BE2C (cell line): Measurements from ENCODE around the gene MYMX.

ENCODE experiments used
- DNase-seq: peaks from one replicate; pipeline ENCODE4 v3.0.0-alpha.2; 2020
- H3K27me3 ChIP-seq: fragments of 250-450 bp; sonication (Bioruptor Pico); 2 replicates; pipeline ENCODE4 v1.5.1; 2020; ENCODE audit warnings: mild to moderate bottlenecking
- H3K36me3 ChIP-seq: fragments of 250-450 bp; sonication (Bioruptor Pico); 2 replicates; pipeline ENCODE4 v1.5.1; 2020; ENCODE audit warnings: mild to moderate bottlenecking
- H3K4me1 ChIP-seq: fragments of 250-450 bp; sonication (Bioruptor Pico); 2 replicates; pipeline ENCODE4 v1.5.1; 2020
- H3K4me3 ChIP-seq: 2 replicates; pipeline ENCODE4 v1.5.1; 2011; ENCODE audit warnings: low read depth, low read length
- H3K9me3 ChIP-seq: fragments of 250-450 bp; sonication (Bioruptor Pico); 2 replicates; pipeline ENCODE4 v1.5.1; 2020
- CTCF ChIP-seq: IDR thresholded peaks from 2 replicates; pipeline ENCODE4 v1.5.1; 2012; ENCODE audit warnings: mild to moderate bottlenecking, low read depth, low read length

The MYMX gene

GRCh38 chr6:44224029-44224964 is 7.6 kb downstream of the MYMX start:
- Histone ChIP-seq H3K9me3 (no peaks in the 10 kb centered on the region), H3K27me3 (no peaks in the 10 kb centered on the region), H3K4me3 (peak overlapping the region; percentile 69), H3K4me1 (peaks cover 32% of the 10 kb centered on the region), H3K36me3 (peaks cover 9% of the 10 kb centered on the region; the same call in 1 of the 2 replicates)
- 0 out of 2 replicates have a peak, but pooled peaks have one; percentile 22 for TF ChIP-seq CTCF
- DNase-seq: peak; percentile 51

GRCh38 chr6:44224965-44225305 is 8.2 kb downstream of the MYMX start:
- Histone ChIP-seq H3K4me1 (peaks cover 32% of the 10 kb centered on the region), H3K27me3 (no peaks in the 10 kb centered on the region), H3K4me3 (peak overlapping the region; percentile 69), H3K36me3 (peaks cover 15% of the 10 kb centered on the region), H3K9me3 (no peaks in the 10 kb centered on the region)
- DNase-seq: no peak
- TF ChIP-seq CTCF: no peak

- H3K4me1 ChIP-seq: peaks cover 32% of the 10 kb centered on the region
- H3K9me3 ChIP-seq: no peaks in the 10 kb centered on the region
- DNase-seq: no peak
- H3K27me3 ChIP-seq: no peaks in the 10 kb centered on the region
- peaks cover 21% of the 10 kb centered on the region for H3K36me3 ChIP-seq
- H3K4me3 ChIP-seq: peak overlapping the region; percentile 45
- no peak for TF ChIP-seq CTCF
Measured at GRCh38 chr6:44225579-44226325, 9.0 kb downstream of the MYMX start.

GRCh38 chr6:44226368-44227147 is 9.8 kb downstream of the MYMX start:
- Histone ChIP-seq H3K4me1 (peaks cover 27% of the 10 kb centered on the region), H3K9me3 (no peaks in the 10 kb centered on the region), H3K27me3 (no peaks in the 10 kb centered on the region), H3K36me3 (peaks cover 28% of the 10 kb centered on the region), H3K4me3 (peak overlapping the region; percentile 45)
- no peak for TF ChIP-seq CTCF
- peak; percentile 67 for DNase-seq

GRCh38 chr6:44227148-44227793 is 10.5 kb downstream of the MYMX start:
- TF ChIP-seq CTCF: no peak; the same call in 1 of the 2 replicates
- Histone ChIP-seq H3K4me1 (peaks cover 24% of the 10 kb centered on the region), H3K36me3 (peaks cover 34% of the 10 kb centered on the region), H3K27me3 (no peaks in the 10 kb centered on the region), H3K9me3 (no peaks in the 10 kb centered on the region), H3K4me3 (peak overlapping the region; percentile 45; the same call in 1 of the 2 replicates)
- DNase-seq: no peak
